ENCODE measurements around the gene MRC2. TPM values are rescaled to one million over a fixed set of nuclear protein-coding genes. Genes with fewer than 3 reads are reported as not detected.
"Not testable (repeated sequence)": the region's sequence is repeated elsewhere in the genome, so short reads cannot be mapped to it uniquely, and the experiment has no call there.

MRC2 gene
- polyA plus RNA-seq, 1 experiment, result 271 TPM

GRCh38 chr17:62693616-62694409 lies 66.3 kb downstream of the MRC2 start:
- ChIA-PET POLR2A (no interaction called here), CTCF (interaction anchor here (0.6 to 2.7 kb wide), 9 partner anchors 11 to 365 kb away, joined by 3 to 9 read pairs (median 3); no protein-coding TSS in a partner anchor)
- Histone ChIP-seq H3K36me3 (ENCODE audit: control insufficient read depth, insufficient read depth, low read length) (peaks cover 43% of the 10 kb centered on the region), H3K4me3 (ENCODE audit: low read depth, low read length) (no peak overlapping the region), H3K27me3 (ENCODE audit: control insufficient read depth, insufficient read depth, low read length) (no peaks in the 10 kb centered on the region)
- TF ChIP-seq CTCF (IDR thresholded peaks at IDR 0.05; ENCODE audit: insufficient read depth, low read depth, low read length), result no peak
- no peak for DNase-seq (ENCODE audit: low read depth)

DNA sequence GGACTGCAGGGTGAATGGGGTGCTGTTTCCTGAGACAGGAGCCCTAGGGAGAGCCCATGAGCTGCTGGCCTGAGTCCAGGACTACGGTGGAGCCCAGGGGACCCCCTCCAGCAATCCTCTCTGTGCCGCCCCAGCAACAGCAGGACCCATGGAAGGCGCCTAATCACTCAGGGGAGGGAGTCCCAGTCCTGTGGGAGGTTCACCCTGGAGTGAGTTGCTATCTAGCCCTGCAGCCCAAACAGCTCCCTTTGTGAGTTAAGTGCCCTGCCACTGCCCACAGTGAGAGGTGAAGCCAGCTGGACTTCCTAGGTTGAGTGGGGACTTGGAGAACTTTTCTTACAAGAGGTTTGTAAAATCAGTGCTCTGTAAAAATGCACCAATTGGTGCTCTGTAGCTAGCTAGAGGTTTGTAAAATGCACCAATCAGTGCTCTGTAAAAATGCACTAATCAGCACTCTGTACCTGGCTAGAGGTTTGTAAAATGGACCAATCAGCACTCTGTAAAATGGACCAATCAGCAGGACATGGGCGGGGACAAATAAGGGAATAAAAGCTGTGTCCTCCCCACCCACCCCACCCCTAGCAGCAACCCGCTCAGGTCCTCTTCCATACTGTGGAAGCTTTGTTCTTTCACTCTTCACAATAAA lies 67.7 kb downstream of the MRC2 start:
- DNase-seq (ENCODE audit: low read depth); H3K4me3 ChIP-seq (ENCODE audit: low read depth, low read length); H3K27me3 ChIP-seq (ENCODE audit: control insufficient read depth, insufficient read depth, low read length); POLR2A ChIA-PET: not testable (repeated sequence)
- CTCF ChIA-PET, result interaction anchor here (0.6 to 1.1 kb wide), 2 partner anchors 9 to 154 kb away, joined by 3 read pairs; no protein-coding TSS in a partner anchor
- H3K36me3 ChIP-seq (ENCODE audit: control insufficient read depth, insufficient read depth, low read length), result peaks cover 31% of the 10 kb centered on the region

- no peak for DNase-seq (ENCODE audit: low read depth)
- TF ChIP-seq CTCF (IDR thresholded peaks at IDR 0.05; ENCODE audit: insufficient read depth, low read depth, low read length), result no peak
These were observed 68.8 kb downstream of the MRC2 start for GRCh38 chr17:62696256-62696655.

GRCh38 chr17:62696726-62697490 lies 69.4 kb downstream of the MRC2 start:
- ChIA-PET POLR2A (no interaction called here), CTCF (interaction anchor here (1.3 kb wide), 1 partner anchor 127 kb away, joined by 3 read pairs; no protein-coding TSS in a partner anchor)
- Histone ChIP-seq H3K27me3 (ENCODE audit: control insufficient read depth, insufficient read depth, low read length) (no peaks in the 10 kb centered on the region), H3K36me3 (ENCODE audit: control insufficient read depth, insufficient read depth, low read length) (peaks cover 17% of the 10 kb centered on the region), H3K4me3 (ENCODE audit: low read depth, low read length) (no peak overlapping the region)
- no peak for TF ChIP-seq CTCF (IDR thresholded peaks at IDR 0.05; ENCODE audit: insufficient read depth, low read depth, low read length)
- no peak for DNase-seq (ENCODE audit: low read depth)

More at GRCh38 chr17:62696256-62696655, 68.8 kb downstream of the MRC2 start:
- CTCF ChIA-PET, result no interaction called here
- no peaks in the 10 kb centered on the region for H3K27me3 ChIP-seq (ENCODE audit: control insufficient read depth, insufficient read depth, low read length)
- no peak overlapping the region for H3K4me3 ChIP-seq (ENCODE audit: low read depth, low read length)
- H3K36me3 ChIP-seq (ENCODE audit: control insufficient read depth, insufficient read depth, low read length), result peaks cover 20% of the 10 kb centered on the region
- POLR2A ChIA-PET, result no interaction called here

- H3K4me3 ChIP-seq (ENCODE audit: low read depth, low read length); H3K27me3 ChIP-seq (ENCODE audit: control insufficient read depth, insufficient read depth, low read length); H3K36me3 ChIP-seq (ENCODE audit: control insufficient read depth, insufficient read depth, low read length); POLR2A ChIA-PET; DNase-seq (ENCODE audit: low read depth): not testable (repeated sequence)
- CTCF ChIA-PET, result interaction anchor here (1.0 to 1.4 kb wide), 2 partner anchors 270 to 273 kb away, joined by 3 to 4 read pairs; no protein-coding TSS in a partner anchor
These were observed 71.0 kb downstream of the MRC2 start for GRCh38 chr17:62698459-62698858.

Data from BJ (cell line).